HS-5 (cell line): ENCODE measurements around the gene ZBTB2.
A peak's percentile ranks its signal among the peaks of the same experiment; 100 is the strongest.
"Not testable (repeated sequence)": the region's sequence is repeated elsewhere in the genome, so short reads cannot be mapped to it uniquely, and the experiment has no call there.

ENCODE experiments used
- DNase-seq: peaks from one replicate; pipeline ENCODE4 v3.0.0-alpha.2; 2012; ENCODE audit warnings: low read depth

The ZBTB2 gene

DNA sequence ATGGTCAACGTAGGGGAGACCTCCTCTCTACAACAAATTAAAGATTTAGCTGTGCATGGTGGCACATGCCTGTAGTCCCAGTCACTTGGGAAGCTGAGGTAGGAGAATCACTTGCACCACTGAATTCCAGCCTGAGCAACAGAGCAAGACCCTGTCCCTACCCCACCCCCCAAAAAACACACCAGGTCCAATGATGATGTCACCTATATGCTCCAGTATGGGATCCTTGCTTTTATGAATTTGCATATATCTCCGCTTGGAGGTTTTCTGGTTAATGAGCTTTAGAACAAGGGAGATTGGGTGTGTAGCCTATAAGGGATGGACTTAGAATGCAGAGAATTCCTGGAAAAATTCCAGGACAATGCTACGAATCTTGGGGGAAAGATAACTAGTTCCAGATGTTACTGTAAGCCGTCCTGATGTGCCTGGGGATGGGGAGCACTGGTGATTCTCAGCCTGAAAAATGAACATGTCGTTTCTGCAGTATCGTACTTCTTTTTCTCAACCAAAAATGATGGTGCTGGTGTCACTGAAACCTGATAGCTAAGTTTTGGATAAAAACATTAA lies 61.1 kb downstream of the ZBTB2 start:
- peak; percentile 49 for DNase-seq

DNA sequence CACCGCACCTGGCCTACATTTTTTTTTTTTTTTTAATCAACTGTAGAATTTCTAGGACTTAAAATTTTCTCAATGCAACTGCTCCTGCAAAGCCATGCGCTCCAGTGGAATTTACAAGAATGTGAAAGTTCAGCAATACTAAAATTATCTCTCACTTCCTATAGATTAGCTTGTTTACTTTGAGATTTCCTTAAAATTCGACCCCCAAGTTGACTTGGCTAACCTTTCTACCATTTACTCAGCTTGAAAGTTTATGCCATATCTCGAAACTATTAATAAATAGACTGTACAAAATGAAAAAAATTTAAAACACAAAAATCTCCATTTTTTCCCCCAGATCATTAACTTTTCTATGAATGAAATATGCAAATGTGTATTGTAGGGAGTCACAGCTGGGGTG lies 64.3 kb downstream of the ZBTB2 start:
- no peak for DNase-seq

DNA sequence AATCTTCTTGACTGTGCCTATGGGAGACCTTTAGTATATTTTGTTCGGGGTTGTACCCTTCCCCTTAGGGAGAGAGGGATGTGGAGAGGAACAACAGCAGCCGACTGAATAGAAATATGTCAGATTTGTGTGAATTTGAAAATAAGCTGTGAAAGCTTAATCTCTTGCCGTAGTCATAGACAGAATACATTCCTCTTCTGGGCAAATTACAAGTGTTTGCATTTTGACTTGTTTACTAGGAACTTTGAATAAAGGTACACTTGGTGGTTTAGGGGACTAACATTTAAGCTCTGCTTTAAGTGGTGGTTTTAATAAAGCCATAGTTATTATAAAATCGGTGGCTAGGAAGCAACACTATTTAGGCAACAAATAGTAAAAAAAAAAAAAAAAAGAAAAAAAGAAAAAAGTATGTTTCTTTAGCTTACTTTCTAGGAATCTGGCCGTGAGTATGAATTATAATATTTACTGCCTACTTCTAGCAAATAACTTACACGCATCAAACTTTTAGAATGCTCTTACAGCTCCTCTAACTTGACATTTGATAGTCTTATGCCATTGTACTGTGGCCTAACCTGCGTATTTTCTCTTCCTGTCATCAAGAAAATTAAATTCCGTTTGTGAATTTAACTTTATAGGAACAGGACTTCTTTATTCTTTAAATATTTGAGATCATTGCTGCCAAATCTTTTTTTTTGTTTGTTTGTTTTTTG lies 65.1 kb downstream of the ZBTB2 start:
- DNase-seq: no peak

DNA sequence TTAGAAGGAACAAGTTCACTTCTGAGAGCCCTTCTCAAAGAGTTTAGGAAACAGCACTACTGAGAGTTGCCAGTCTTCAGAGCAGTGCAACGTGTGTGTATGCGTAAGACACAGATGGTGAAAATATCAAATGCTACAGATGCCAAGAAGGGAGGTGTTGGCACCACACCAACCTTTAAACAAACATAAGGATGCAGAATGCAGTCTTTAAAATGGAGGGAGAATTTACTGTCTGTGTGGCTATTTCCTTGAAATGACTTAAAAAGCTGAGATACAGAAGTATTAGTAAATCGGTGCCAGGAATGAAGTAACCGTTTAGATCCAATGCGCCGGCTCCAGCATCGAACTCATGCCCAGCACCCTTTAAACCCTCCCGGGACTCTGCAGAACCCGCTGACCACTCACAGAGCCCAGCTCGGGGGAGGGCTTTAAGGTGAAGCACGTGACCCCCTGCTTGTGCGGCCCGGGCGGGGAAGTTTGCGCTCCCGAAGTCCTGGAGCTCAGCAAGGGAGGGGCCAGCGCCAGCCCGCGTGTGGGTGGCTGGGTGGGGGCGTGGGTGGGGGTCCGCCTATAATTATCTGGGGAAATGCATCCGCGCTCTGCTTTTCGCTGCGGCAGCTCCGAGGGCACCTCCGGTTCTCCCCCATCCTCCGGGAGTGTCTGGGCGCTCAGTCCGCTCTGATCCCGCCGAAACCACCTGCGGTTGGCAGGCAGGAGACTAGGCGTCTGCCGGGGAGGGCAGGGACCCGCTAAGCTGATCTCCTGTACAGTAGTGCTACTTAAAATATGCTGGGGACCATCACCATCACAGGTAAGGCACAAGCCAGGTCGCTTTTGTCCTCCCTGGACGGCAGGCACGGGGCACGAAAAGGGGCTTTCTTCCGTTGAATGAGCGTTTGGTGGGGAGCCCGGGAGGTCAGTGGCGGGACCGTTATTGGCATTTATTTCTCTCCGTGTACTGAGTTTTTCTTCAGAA lies 66.0 kb downstream of the ZBTB2 start:
- peak; percentile 19 for DNase-seq

DNA sequence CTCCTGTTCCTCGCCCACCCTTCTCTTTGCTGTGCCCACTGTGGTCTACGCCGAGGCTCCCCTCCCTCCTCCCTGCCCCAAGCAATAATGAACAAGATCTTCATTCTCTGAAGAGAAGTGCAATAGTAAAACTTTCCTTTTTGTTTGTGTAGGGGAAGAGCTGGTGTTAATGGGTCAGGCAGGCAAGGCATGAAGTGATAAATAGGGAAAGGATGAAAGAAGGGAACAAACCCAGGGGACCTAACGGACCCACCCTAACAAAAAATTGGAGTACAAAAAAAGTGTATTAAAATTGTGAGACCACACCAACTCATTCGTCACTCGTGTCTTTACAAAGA lies 66.9 kb downstream of the ZBTB2 start:
- no peak for DNase-seq

DNA sequence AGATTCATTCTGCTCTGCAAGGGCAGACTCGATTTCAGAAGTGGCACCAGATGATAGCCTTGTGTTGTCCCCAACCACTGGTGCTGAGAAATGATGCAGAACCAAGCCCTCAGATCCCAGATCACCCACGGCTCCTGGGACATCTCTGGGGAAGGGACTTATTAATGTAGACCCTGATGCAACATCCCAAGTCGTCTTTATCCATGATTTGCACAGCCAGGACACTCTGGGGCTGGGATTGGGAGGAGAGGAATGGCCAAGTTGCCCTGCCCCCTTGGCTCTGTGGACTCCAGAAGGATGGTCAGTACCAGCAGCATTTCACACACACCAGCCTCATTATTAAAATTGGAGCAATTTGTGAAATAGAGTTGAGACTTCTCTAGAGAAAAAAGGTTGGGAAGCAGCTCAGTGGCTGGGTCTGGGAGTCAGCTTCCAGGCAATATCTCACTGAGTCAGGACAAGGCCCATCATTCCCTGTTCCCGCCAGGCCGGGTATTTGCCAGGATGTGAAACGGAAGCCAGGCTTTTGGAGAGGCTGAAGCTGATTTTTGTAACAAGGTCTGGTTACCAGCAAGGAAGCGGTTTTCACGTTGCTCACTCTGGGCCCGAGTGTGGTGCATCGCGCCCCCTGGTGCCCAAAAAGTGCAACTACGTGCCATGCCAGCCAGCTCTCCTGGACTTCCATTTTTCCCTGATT lies 67.4 kb downstream of the ZBTB2 start:
- DNase-seq: peak; percentile 80

DNA sequence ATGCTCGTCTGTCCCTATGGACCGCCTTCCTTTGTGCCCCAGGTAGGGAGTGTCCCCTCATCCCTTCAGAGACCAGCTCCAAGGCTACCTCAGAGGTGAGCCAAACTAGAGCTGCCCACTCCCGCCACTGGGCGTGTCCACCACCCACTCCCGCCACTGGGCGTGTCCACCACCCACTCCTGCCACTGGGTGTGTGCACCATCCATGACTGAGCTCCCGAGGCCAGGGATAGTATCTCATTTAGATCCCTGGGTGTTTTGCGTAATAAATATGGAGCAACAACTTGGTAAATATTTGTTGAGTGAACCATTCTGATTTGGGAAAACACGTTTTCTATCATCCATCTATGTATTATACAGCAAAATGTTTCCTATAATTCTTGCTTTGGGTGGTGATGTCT lies 68.8 kb downstream of the ZBTB2 start:
- DNase-seq: no peak

DNA sequence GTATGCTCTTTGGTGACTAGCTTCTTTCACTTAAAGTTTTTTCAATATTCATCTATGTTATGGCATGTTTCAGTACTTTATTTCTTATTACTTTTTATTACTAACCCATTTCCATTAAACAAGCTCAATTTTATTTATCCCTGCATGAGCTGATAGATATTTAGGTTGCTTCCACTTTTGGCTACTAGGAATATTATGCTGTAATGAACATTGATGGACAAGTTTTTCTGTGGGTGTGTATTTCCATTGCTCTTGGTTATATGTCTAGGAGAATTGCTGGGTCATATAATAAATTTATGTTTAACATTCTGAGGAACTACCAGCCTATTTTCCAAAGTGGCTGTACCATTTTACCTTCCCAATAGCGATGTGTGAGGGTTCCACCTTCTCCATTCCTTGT lies 69.9 kb downstream of the ZBTB2 start:
- DNase-seq: no peak

DNA sequence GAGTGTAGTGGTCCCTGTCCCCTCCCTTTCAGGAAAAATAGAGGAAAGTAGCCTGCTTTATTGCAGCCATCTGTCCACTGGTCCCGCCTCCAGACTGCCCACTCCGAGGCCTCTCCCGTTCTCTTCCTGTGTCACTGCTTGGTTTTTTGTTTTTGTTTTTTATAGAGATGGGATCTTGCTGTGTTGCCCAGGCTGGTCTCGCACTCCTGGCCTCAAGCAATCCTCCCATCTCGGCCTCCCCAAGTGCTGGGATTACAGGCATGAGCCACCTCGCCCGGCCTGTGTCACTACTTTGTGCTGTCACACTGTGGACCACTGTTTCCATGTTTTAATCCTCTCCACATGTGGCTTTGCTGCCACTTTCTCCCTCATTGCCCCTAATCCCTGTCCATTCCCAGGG lies 71.2 kb downstream of the ZBTB2 start:
- DNase-seq: no peak

DNA sequence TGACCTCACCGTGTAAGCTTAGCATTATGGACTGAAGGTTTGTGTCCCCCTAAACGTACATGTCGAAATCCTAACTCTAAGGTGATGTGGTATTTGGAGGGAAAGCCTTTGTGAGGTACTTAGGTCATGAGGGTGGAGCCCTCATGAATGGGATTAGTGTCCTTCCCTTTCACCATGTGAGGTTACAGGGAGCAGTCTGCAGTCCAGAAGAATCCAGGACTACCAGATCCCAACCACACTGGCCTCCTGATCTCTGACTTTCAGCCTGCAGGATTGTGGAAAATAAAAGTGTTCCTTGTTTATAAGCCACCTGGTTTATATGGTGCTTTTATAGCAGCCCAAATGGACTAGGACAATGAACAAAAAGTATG lies 73.4 kb downstream of the ZBTB2 start:
- no peak for DNase-seq

DNA sequence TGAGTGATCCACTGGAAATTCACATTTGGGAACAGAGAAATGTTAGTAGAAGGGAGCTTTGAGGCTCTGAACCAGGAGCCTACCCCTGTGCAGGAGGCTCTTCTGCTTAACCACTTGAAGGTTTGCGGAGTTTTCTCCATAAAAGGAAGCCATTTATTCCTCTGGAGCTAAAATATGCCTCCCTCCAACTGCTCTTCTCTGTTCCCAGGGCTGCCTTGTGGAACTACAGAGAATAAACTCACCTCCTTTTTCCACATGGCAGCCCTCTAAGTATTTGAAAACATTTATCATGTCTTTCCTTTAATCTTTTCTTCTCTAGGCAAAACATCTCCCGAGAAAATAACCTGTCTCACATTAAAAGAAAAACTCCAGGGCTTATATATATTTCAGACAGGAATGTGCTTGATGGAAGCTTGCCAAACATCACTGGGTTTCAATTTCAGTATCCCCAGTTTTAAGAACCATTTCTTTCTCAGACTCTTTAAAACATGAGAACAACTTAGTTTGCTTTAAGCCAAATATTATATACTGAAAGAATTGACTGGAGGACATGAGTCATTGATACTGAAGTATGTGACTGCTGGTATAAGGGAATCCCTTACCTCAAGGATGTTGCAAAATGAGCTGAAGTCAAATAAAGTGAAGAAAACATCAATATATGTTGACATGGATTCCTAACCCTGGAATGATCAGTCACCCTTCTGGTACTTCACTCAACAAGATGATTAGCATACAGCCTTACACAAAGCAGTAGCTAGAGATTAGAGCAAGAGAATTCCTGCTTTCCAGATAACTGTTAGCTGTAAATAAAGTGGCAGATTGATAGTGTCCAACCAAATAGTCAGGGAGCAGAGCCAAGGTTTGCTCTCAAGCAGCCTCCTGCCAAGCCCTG lies 74.0 kb downstream of the ZBTB2 start:
- peak; percentile 70 for DNase-seq

DNA sequence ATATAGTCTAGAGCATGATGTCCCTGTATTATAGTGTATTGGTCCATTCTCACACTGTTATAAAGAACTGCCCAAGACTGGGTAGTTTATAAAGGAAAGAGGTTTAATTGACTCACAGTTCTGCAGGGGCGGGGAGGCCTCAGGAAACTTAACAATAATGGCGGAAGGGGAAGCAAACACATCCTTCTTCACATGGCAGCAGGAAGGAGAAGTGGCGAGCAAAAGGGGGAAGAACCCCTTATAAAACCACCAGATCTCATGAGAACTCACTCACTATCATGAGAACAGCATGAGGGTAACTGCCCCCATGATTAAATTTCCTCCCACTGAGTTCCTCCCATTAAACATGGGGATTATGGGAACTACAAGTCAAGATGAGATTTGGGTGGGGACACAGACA lies 75.7 kb downstream of the ZBTB2 start:
- DNase-seq: not testable (repeated sequence)
